A673 (cell line): ENCODE data around the gene MGLL. TPM values are rescaled to one million over a fixed set of nuclear protein-coding genes. Genes with fewer than 3 reads are reported as not detected.

Experiments used
- BruUV-seq: library from RNA; stranded (reverse); fragments of 400-500 nt; replicated peaks from 2 replicates; lab custom pipeline; 2021; lab: Mats Ljungman, UMichigan
- CTCF ChIA-PET: fragments of 300-600 bp; sonication (Branson Sonifier 250); formaldehyde crosslinking; loops from one replicate; lab custom pipeline; 2022; ENCODE audit warnings: antibody characterized with exemption; lab: Charles Lee
- POLR2A ChIA-PET: fragments of 300-600 bp; sonication (Branson Sonifier 250); formaldehyde crosslinking; loops from one replicate; lab custom pipeline; 2022; ENCODE audit warnings: antibody characterized with exemption; ENCODE audit not compliant: low non-redundant PET; lab: Charles Lee
- DNase-seq: peaks from one replicate; pipeline ENCODE4 v3.0.0-alpha.2; 2015; ENCODE audit warnings: low spot score
- H3K27ac ChIP-seq: fragments of 200-600 bp; sonication (generic); 2 replicates; pipeline ENCODE4 v1.5.1; 2016; ENCODE audit warnings: mixed run types, low read depth, mild to moderate bottlenecking, mixed read lengths, antibody characterized with exemption, low read length; ENCODE audit not compliant: poor library complexity, severe bottlenecking
- H3K27me3 ChIP-seq: fragments of 200-600 bp; sonication (generic); replicated peaks from 2 replicates; pipeline ENCODE4 v1.6.1; 2017; ENCODE audit warnings: mixed run types, low read depth, mild to moderate bottlenecking, mixed read lengths, antibody characterized with exemption, low read length; ENCODE audit not compliant: insufficient read depth, poor library complexity
- H3K36me3 ChIP-seq: fragments of 200-600 bp; sonication (generic); 2 replicates; pipeline ENCODE4 v1.6.1; 2016; ENCODE audit warnings: mixed run types, mild to moderate bottlenecking, mixed read lengths, antibody characterized with exemption, low read length; ENCODE audit not compliant: insufficient read depth, poor library complexity, severe bottlenecking
- H3K4me1 ChIP-seq: fragments of 200-600 bp; sonication (generic); 2 replicates; pipeline ENCODE4 v1.6.1; 2017; ENCODE audit warnings: mixed run types, mild to moderate bottlenecking, mixed read lengths, antibody characterized with exemption, low read length; ENCODE audit not compliant: insufficient read depth, poor library complexity, severe bottlenecking
- H3K4me3 ChIP-seq: fragments of 200-600 bp; sonication (generic); 2 replicates; pipeline ENCODE4 v1.5.1; 2016; ENCODE audit warnings: low read depth, mixed run types, mild to moderate bottlenecking, mixed read lengths, low read length; ENCODE audit not compliant: poor library complexity, severe bottlenecking
- H3K9me3 ChIP-seq: fragments of 200-600 bp; sonication (generic); 2 replicates; pipeline ENCODE4 v1.6.1; 2016; ENCODE audit warnings: mixed run types, low read depth, mild to moderate bottlenecking, mixed read lengths, antibody characterized with exemption, low read length; ENCODE audit not compliant: poor library complexity, severe bottlenecking
- EZH2 ChIP-seq: fragments of 200-600 bp; sonication (generic); IDR thresholded peaks from 2 replicates; pipeline ENCODE4 v1.6.1; 2017; ENCODE audit warnings: borderline replicate concordance, low read depth, mild to moderate bottlenecking, mixed read lengths, antibody characterized with exemption, low read length; ENCODE audit not compliant: poor library complexity, severe bottlenecking
- intact Hi-C: fragments of 100-400 bp; cut with micrococcal nuclease; formaldehyde crosslinking; loops from one replicate; pipeline ENCODE4 v1.10.0; 2022; ENCODE audit not compliant: unreplicated experiment
- total RNA-seq: library from RNA; stranded (reverse); gene quantifications from 2 replicates; pipeline ENCODE4 v1.2.3, GENCODE V29; 2021
- TF ChIP-seq, protein P1 (sequence below): fragments of 300-800, 200-600 bp; sonication (generic); conservative IDR thresholded peaks from 2 replicates; pipeline ENCODE4 v1.5.1; 2017; ENCODE audit warnings: low read depth, mild to moderate bottlenecking, antibody characterized with exemption, low read length, moderate library complexity, mixed read lengths

Gene MGLL
- total RNA-seq, 1 experiment from 2014 or later: 0.39 TPM

DNA sequence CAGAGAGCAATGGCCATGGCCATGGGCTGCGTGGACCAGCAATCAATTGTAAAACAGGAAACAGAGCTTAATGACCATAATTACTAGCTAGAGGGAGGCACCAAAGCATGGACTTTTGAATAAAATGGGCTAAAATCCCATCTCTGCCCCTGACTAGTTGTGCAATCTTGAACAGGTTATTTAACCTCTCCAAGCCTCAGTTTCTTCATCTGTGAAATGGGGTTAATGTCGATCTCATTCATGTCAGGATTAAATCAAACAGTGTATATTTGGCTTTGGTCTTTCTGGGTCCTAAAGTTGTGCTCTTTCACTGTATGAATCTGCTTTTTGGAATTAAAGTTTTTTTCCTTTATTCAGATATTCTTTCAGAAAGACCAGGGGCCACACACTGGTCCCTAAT is 113.5 kb downstream of the MGLL start:
- POLR2A ChIA-PET: no interaction called here

DNA sequence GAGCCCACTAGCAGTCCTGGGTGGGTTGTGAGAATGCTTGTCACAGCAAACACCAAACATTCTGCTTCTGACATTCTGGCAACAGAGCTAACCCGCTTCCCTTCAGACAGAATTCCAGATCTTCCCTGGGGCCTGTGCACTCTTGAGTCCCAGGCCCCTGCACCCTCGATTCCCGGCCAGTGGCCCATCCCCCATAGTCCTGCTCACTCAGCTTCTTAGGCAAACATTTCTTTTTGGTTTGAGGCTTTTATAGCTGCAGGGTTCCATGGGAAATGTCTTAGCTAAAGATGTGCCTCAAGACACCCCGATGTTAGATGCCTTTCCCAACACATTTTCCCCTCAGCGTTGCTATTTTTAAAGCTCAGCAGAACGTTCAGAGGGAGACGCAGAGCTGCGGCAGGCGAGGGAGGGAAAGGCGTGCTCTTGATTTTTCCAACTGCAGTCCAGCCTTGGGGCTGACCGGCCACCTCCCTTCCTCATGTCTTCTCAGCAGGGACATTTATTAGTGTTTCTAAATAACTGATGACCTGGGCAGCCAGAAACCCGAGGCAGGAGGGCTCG is 114.4 kb downstream of the MGLL start:
- H3K27ac ChIP-seq: no peak overlapping the region
- no peak overlapping the region for H3K4me3 ChIP-seq
- BruUV-seq: no TSS peak
- intact Hi-C loops: no loop called here
- H3K4me1 ChIP-seq: no peaks in the 10 kb centered on the region
- ChIA-PET POLR2A (no interaction called here), CTCF (no interaction called here)
- DNase-seq: no peak
- no peaks in the 10 kb centered on the region for H3K9me3 ChIP-seq
- no peaks in the 10 kb centered on the region for H3K27me3 ChIP-seq
- H3K36me3 ChIP-seq: no peaks in the 10 kb centered on the region
- TF ChIP-seq, protein P1, sequence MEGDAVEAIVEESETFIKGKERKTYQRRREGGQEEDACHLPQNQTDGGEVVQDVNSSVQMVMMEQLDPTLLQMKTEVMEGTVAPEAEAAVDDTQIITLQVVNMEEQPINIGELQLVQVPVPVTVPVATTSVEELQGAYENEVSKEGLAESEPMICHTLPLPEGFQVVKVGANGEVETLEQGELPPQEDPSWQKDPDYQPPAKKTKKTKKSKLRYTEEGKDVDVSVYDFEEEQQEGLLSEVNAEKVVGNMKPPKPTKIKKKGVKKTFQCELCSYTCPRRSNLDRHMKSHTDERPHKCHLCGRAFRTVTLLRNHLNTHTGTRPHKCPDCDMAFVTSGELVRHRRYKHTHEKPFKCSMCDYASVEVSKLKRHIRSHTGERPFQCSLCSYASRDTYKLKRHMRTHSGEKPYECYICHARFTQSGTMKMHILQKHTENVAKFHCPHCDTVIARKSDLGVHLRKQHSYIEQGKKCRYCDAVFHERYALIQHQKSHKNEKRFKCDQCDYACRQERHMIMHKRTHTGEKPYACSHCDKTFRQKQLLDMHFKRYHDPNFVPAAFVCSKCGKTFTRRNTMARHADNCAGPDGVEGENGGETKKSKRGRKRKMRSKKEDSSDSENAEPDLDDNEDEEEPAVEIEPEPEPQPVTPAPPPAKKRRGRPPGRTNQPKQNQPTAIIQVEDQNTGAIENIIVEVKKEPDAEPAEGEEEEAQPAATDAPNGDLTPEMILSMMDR: no peak
- TF ChIP-seq EZH2: no peak

More for the DNA sequence above, 113.5 kb downstream of the MGLL start:
- H3K4me1 ChIP-seq: no peaks in the 10 kb centered on the region
- no peaks in the 10 kb centered on the region for H3K27me3 ChIP-seq
- intact Hi-C loops: no loop called here
- TF ChIP-seq, protein P1: no peak
- no peak overlapping the region for H3K27ac ChIP-seq
- no TSS peak for BruUV-seq
- H3K9me3 ChIP-seq: no peaks in the 10 kb centered on the region
- CTCF ChIA-PET: no interaction called here
- DNase-seq: no peak
- no peak overlapping the region for H3K4me3 ChIP-seq
- H3K36me3 ChIP-seq: no peaks in the 10 kb centered on the region

DNA sequence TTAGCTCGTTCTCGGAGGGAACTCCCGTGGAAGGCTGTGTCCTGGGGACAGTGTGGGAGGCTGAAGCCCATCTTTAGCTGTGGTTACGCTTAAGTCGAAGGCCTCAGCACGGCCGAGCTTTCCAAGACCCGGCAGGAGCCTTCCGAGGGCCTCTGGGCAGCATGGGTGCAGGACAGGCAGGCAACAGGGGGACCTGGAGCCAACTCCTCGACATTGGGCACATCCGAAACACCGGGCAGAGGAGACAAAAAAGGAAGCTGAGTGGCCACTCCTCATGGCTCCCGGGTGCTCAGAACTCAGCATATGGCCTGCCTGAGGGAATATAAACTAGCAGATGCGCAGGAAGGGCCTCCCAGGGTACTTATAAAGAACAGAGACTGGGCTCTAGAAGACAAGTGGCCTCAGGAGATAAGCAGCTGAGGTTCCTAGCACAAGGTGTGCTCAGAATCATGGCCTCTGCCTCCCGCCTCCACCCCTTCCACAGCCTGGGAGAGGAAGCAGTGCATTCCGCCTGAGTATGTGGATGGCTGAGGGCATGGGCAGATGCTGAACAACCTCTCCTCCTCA is 115.4 kb downstream of the MGLL start:
- Histone ChIP-seq H3K27ac (no peak overlapping the region), H3K9me3 (no peaks in the 10 kb centered on the region), H3K4me1 (no peaks in the 10 kb centered on the region), H3K4me3 (no peak overlapping the region), H3K27me3 (no peaks in the 10 kb centered on the region), H3K36me3 (no peaks in the 10 kb centered on the region)
- ChIA-PET POLR2A (no interaction called here), CTCF (interaction anchor here (0.5 kb wide), 1 partner anchor 257 kb away, joined by 5 read pairs; no protein-coding TSS in a partner anchor)
- DNase-seq: no peak
- TF ChIP-seq, protein P1: no peak
- no peak for TF ChIP-seq EZH2
- no TSS peak for BruUV-seq
- intact Hi-C loops: no loop called here
